HEK293T (cell line): ENCODE data around the gene CYB5A.

Experiments used
- ARNT ChIP-seq: fragments of 450-650 bp; IDR thresholded peaks from 2 replicates; pipeline ENCODE4 v1.6.1; 2017; ENCODE audit warnings: mild to moderate bottlenecking
- BHLHE40 ChIP-seq: fragments of 450-650 bp; IDR thresholded peaks from 2 replicates; pipeline ENCODE4 v1.6.1; 2016; ENCODE audit warnings: mild to moderate bottlenecking, moderate library complexity, borderline replicate concordance
- ELF4 ChIP-seq: fragments of 450-650 bp; IDR thresholded peaks from 2 replicates; pipeline ENCODE4 v1.6.1; 2017; ENCODE audit warnings: antibody characterized with exemption
- FOXA1 ChIP-seq: fragments of 450-650 bp; IDR thresholded peaks from 2 replicates; pipeline ENCODE4 v1.6.1; 2016; ENCODE audit warnings: mild to moderate bottlenecking
- FOXM1 ChIP-seq: fragments of 450-650 bp; IDR thresholded peaks from 2 replicates; pipeline ENCODE4 v1.6.1; 2017; ENCODE audit warnings: mild to moderate bottlenecking, borderline replicate concordance
- HDGF ChIP-seq: fragments of 450-650 bp; IDR thresholded peaks from 2 replicates; pipeline ENCODE4 v1.6.1; 2017; ENCODE audit warnings: antibody characterized with exemption, borderline replicate concordance
- SP1 ChIP-seq: fragments of 450-650 bp; IDR thresholded peaks from 2 replicates; pipeline ENCODE4 v1.6.1; 2017
- SUZ12 ChIP-seq: fragments of 450-650 bp; IDR thresholded peaks from 2 replicates; pipeline ENCODE4 v1.6.1; 2016; ENCODE audit warnings: mild to moderate bottlenecking
- TARDBP ChIP-seq: fragments of 450-650 bp; IDR thresholded peaks from 2 replicates; pipeline ENCODE4 v1.6.1; 2016
- TF ChIP-seq, protein P1 (sequence below): fragments of 450-650 bp; IDR thresholded peaks from 2 replicates; pipeline ENCODE4 v1.6.1; 2016

- TF ChIP-seq ELF4 (no peak), SUZ12 (no peak), ARNT (no peak), SP1 (no peak), FOXA1 (no peak), HDGF (no peak), BHLHE40 (no peak), TARDBP (no peak), FOXM1 (no peak)
- TF ChIP-seq, protein P1, sequence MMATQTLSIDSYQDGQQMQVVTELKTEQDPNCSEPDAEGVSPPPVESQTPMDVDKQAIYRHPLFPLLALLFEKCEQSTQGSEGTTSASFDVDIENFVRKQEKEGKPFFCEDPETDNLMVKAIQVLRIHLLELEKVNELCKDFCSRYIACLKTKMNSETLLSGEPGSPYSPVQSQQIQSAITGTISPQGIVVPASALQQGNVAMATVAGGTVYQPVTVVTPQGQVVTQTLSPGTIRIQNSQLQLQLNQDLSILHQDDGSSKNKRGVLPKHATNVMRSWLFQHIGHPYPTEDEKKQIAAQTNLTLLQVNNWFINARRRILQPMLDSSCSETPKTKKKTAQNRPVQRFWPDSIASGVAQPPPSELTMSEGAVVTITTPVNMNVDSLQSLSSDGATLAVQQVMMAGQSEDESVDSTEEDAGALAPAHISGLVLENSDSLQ = no peak
Measured at GRCh38 chr18:74290021-74290420, 1.7 kb downstream of the CYB5A start.
